HepG2 (cell line): ENCODE data around the gene HDDC2. TPM values are rescaled to one million over a fixed set of nuclear protein-coding genes. Genes with fewer than 3 reads are reported as not detected.

Experiments
- ATAC-seq: fragments of 200-7000 bp; cut with Tn5 transposase; 3 replicates; pipeline ENCODE4 v1.9.1; 2020; ENCODE audit warnings: mild to moderate bottlenecking, moderate library complexity
- BruUV-seq: library from RNA; stranded (reverse); fragments of 400-500 nt; replicated peaks from 2 replicates; lab custom pipeline; 2021; lab: Mats Ljungman, UMichigan
- CTCF ChIA-PET: fragments of 300-600 bp; formaldehyde crosslinking; extraction: SDS; loops from one replicate; lab custom pipeline; 2021; ENCODE audit warnings: low total read pairs, inconsistent platforms, low intra/inter-chr PET ratio; lab: Yijun Ruan, JAX
- POLR2A ChIA-PET: fragments of 350-600 bp; sonication (Branson Sonifier 250); formaldehyde crosslinking; loops from one replicate; lab custom pipeline; 2020; ENCODE audit warnings: antibody characterized with exemption, inconsistent platforms; lab: Yijun Ruan, JAX
- DNase-seq: peaks from one replicate; pipeline ENCODE4 v3.0.0-alpha.2; 2015; ENCODE audit warnings: low spot score
- FAIRE-seq: peaks from 3 replicates; lab custom pipeline; 2011; peaks lifted over from hg19 to GRCh38; lab: Jason Lieb, UNC
- H2AFZ ChIP-seq: one replicate; pipeline ENCODE4 v1.6.1; 2011; ENCODE audit warnings: low read length, inconsistent platforms
- H3K27ac ChIP-seq: fragments of 300-600 bp; 3 replicates; pipeline ENCODE4 v1.8.0; 2011; ENCODE audit warnings: mixed run types, mild to moderate bottlenecking, mixed read lengths, low read length, inconsistent platforms; ENCODE audit not compliant: insufficient read depth; ENCODE audit errors: extremely low read length
- H3K27me3 ChIP-seq, 2 experiments: fragments of 200-600 bp in 1 of 2; 2 replicates in 1 of 2; 3 replicates in 1 of 2; pipeline versions ENCODE4 v1.6.0 to v1.8.0; 2011; ENCODE audit warnings: low read length in 2 of 2, mild to moderate bottlenecking in 2 of 2, moderate library complexity in 2 of 2, inconsistent platforms in 1 of 2; ENCODE audit not compliant: insufficient read depth in 2 of 2, control insufficient read depth in 1 of 2
- H3K36me3 ChIP-seq, 2 experiments: fragments of 200-600 bp in 1 of 2; replicated peaks in 1 of 2; 2 replicates in 1 of 2; 3 replicates in 1 of 2; pipeline versions ENCODE4 v1.5.1 to v1.8.0; 2011; ENCODE audit warnings: low read length in 2 of 2, inconsistent platforms in 1 of 2; ENCODE audit not compliant: insufficient read depth in 2 of 2, control insufficient read depth in 1 of 2
- H3K4me1 ChIP-seq: 2 replicates; pipeline ENCODE4 v1.5.1; 2012; ENCODE audit warnings: low read length, inconsistent platforms; ENCODE audit not compliant: insufficient read depth
- H3K4me2 ChIP-seq: 2 replicates; pipeline ENCODE4 v1.6.0; 2011; ENCODE audit warnings: low read depth, low read length, inconsistent platforms
- H3K4me3 ChIP-seq, 3 experiments: fragments of 200-600 bp in 1 of 3; sonication (generic), shearing (Covaris generic) in 1 of 3; replicated peaks in 1 of 3; 2 replicates each; pipeline ENCODE4 v1.5.1; 2011 to 2016; ENCODE audit warnings: low read length in 3 of 3, inconsistent platforms in 2 of 3, low read depth in 2 of 3, mild to moderate bottlenecking in 2 of 3, control low read depth in 1 of 3, mixed read lengths in 1 of 3; ENCODE audit not compliant: insufficient read depth in 1 of 3
- H3K79me2 ChIP-seq: one replicate; pipeline ENCODE4 v1.6.1; 2011; ENCODE audit warnings: low read length, inconsistent platforms; ENCODE audit not compliant: insufficient read depth
- H3K9ac ChIP-seq: 2 replicates; pipeline ENCODE4 v1.6.0; 2011; ENCODE audit warnings: mild to moderate bottlenecking, low read depth, low read length, inconsistent platforms; ENCODE audit not compliant: insufficient read depth
- H3K9me3 ChIP-seq: 2 replicates; pipeline ENCODE4 v1.5.1; 2012; ENCODE audit warnings: mild to moderate bottlenecking, low read length
- H4K20me1 ChIP-seq: 2 replicates; pipeline ENCODE4 v1.6.0; 2011; ENCODE audit warnings: inconsistent platforms, mild to moderate bottlenecking, low read length, moderate library complexity; ENCODE audit not compliant: insufficient read depth
- CBFB ChIP-seq: sonication (generic); formaldehyde crosslinking; IDR thresholded peaks from 2 replicates; pipeline ENCODE4 v1.4.0; 2020; ENCODE audit warnings: missing genetic modification reagents
- CBX1 ChIP-seq: IDR thresholded peaks from one replicate; pipeline ENCODE4 v1.6.1; 2016; ENCODE audit warnings: antibody characterized with exemption, low read depth
- CHD4 ChIP-seq: fragments of 200-600 bp; sonication (generic); IDR thresholded peaks from 2 replicates; pipeline ENCODE4 v1.7.0; 2017; ENCODE audit warnings: mild to moderate bottlenecking, low read length, borderline replicate concordance
- FOXC1 ChIP-seq: sonication (generic); formaldehyde crosslinking; IDR thresholded peaks from 2 replicates; pipeline ENCODE4 v1.8.0; 2022; ENCODE audit warnings: mild to moderate bottlenecking, missing genetic modification reagents, borderline replicate concordance
- HNRNPK ChIP-seq: fragments of 200-400 bp; formaldehyde crosslinking; IDR thresholded peaks from 2 replicates; pipeline ENCODE4 v1.6.1; 2018; ENCODE audit warnings: low read length, low read depth, moderate library complexity, mild to moderate bottlenecking; ENCODE audit not compliant: poor library complexity, severe bottlenecking
- KLF15 ChIP-seq: sonication (generic); formaldehyde crosslinking; IDR thresholded peaks from 2 replicates; pipeline ENCODE4 v1.8.1; 2023; ENCODE audit warnings: borderline replicate concordance, mild to moderate bottlenecking, inconsistent platforms, missing genetic modification reagents, mixed read lengths
- NRL ChIP-seq: sonication (generic); formaldehyde crosslinking; IDR thresholded peaks from 2 replicates; pipeline ENCODE4 v1.5.0; 2020; ENCODE audit warnings: missing genetic modification reagents, mild to moderate bottlenecking, moderate library complexity, borderline replicate concordance
- SAFB2 ChIP-seq: sonication (generic); formaldehyde crosslinking; IDR thresholded peaks from 2 replicates; pipeline ENCODE4 v1.5.1; 2020; ENCODE audit warnings: missing genetic modification reagents, low read depth, mild to moderate bottlenecking, borderline replicate concordance
- SETDB1 ChIP-seq: sonication (generic); formaldehyde crosslinking; IDR thresholded peaks from 2 replicates; pipeline ENCODE4 v1.5.1; 2020; ENCODE audit warnings: missing genetic modification reagents, mild to moderate bottlenecking, borderline replicate concordance
- XRCC5 ChIP-seq: fragments of 200-400 bp; formaldehyde crosslinking; optimal IDR thresholded peaks from 2 replicates; pipeline ENCODE3; 2017; ENCODE audit warnings: mild to moderate bottlenecking, low read length
- ZKSCAN8 ChIP-seq: IDR thresholded peaks from 2 replicates; pipeline ENCODE4 v1.6.1; 2016; ENCODE audit warnings: borderline replicate concordance, missing genetic modification reagents, missing compliant biosample characterization
- ZNF264 ChIP-seq: sonication (generic); formaldehyde crosslinking; IDR thresholded peaks from 2 replicates; pipeline ENCODE4 v1.4.0; 2020; ENCODE audit warnings: missing genetic modification reagents
- ZNF781 ChIP-seq: sonication (generic); formaldehyde crosslinking; IDR thresholded peaks from 2 replicates; pipeline ENCODE4 v1.5.1; 2020; ENCODE audit warnings: borderline replicate concordance, mild to moderate bottlenecking, missing genetic modification reagents; ENCODE audit errors: not compliant biosample characterization
- WGBS: methylation state at CpG from one replicate; pipeline ENCODE4 v1.1.6; 2017; ENCODE audit warnings: low lambda C conversion rate; 5-methylcytosine and 5-hydroxymethylcytosine counted together
- in situ Hi-C: cut with HindIII; loops from 2 replicates; pipeline ENCODE4 v1.10.0; 2017; ENCODE audit warnings: low pct_unique_long_range_greater_than_20kb; ENCODE audit not compliant: extremely low pct_ligation_motif_present
- intact Hi-C: fragments of 100-400 bp; cut with micrococcal nuclease; formaldehyde crosslinking; loops from one replicate; pipeline ENCODE4 v1.10.0; 2022; ENCODE audit not compliant: unreplicated experiment
- polyA plus RNA-seq, 8 experiments: library from polyadenylated mRNA; depleted of rRNA in 3 of 8; stranded (reverse) in 7 of 8; unstranded in 1 of 8; fragments of >200 nt; fragmentation: Illumina TruSeq in 4 of 8; extraction: Trizol in 4 of 8; gene quantifications; 2 replicates each; pipeline versions ENCODE4 v1.2.1 to v1.2.3, GENCODE V29; 2011 to 2016; ENCODE audit warnings: low read depth in 4 of 8, missing spikeins in 1 of 8, mixed read lengths in 1 of 8; ENCODE audit not compliant: insufficient read depth in 1 of 8
- total RNA-seq, 5 experiments: library from RNA; depleted of rRNA; stranded (reverse); fragments of >200 nt; fragmentation: Illumina TruSeq; extraction: Trizol; gene quantifications; 2 replicates each; pipeline ENCODE4 v1.2.3, GENCODE V29; 2016; ENCODE audit warnings: low read depth in 1 of 5
- TF ChIP-seq, protein P1 (sequence below): sonication (generic); formaldehyde crosslinking; IDR thresholded peaks from 2 replicates; pipeline ENCODE4 v1.4.0; 2020; ENCODE audit warnings: missing genetic modification reagents, borderline replicate concordance
- TF ChIP-seq, protein P2 (sequence below): sonication (generic); formaldehyde crosslinking; conservative IDR thresholded peaks from 2 replicates; pipeline ENCODE4 v1.4.0; 2020; ENCODE audit warnings: missing genetic modification reagents
- TF ChIP-seq, protein P3 (sequence below): sonication (generic); formaldehyde crosslinking; IDR thresholded peaks from 2 replicates; pipeline ENCODE4 v1.4.0; 2020; ENCODE audit warnings: missing genetic modification reagents

The HDDC2 gene
- total and polyA plus RNA-seq, 2 of the 13 experiments (the other 11 are each of a cell fraction or from before 2014, with no cell fraction given) = 76.7 to 78.7 TPM

- no peaks in the 10 kb centered on the region for H3K4me1 ChIP-seq
- H3K36me3 ChIP-seq = peaks cover 2 to 16% of the 10 kb centered on the region in 2 experiments; a peak in 2 of 5 replicates
- no TSS peak for BruUV-seq
- no peaks in the 10 kb centered on the region for H3K27me3 ChIP-seq
- FAIRE-seq (no peak), ATAC-seq (no peak), DNase-seq (no peak)
- no peak overlapping the region for H2AFZ ChIP-seq
- H3K4me3 ChIP-seq = no peak overlapping the region
- peaks cover 10% of the 10 kb centered on the region; the same call in 1 of the 2 replicates for H3K9me3 ChIP-seq
- ChIA-PET CTCF (no interaction called here), POLR2A (no interaction called here)
- H3K27ac ChIP-seq = no peak overlapping the region
- in situ Hi-C loops (no loop called here), intact Hi-C loops (no loop called here)
- no peak overlapping the region for H3K9ac ChIP-seq
- H3K4me2 ChIP-seq = no peak overlapping the region
- H4K20me1 ChIP-seq = no peaks in the 10 kb centered on the region; the same call in 1 of the 2 replicates
- 95% methylated on average over 1 of the region's 1 CpG for WGBS
- no peaks in the 10 kb centered on the region for H3K79me2 ChIP-seq
- TF ChIP-seq, protein P1, sequence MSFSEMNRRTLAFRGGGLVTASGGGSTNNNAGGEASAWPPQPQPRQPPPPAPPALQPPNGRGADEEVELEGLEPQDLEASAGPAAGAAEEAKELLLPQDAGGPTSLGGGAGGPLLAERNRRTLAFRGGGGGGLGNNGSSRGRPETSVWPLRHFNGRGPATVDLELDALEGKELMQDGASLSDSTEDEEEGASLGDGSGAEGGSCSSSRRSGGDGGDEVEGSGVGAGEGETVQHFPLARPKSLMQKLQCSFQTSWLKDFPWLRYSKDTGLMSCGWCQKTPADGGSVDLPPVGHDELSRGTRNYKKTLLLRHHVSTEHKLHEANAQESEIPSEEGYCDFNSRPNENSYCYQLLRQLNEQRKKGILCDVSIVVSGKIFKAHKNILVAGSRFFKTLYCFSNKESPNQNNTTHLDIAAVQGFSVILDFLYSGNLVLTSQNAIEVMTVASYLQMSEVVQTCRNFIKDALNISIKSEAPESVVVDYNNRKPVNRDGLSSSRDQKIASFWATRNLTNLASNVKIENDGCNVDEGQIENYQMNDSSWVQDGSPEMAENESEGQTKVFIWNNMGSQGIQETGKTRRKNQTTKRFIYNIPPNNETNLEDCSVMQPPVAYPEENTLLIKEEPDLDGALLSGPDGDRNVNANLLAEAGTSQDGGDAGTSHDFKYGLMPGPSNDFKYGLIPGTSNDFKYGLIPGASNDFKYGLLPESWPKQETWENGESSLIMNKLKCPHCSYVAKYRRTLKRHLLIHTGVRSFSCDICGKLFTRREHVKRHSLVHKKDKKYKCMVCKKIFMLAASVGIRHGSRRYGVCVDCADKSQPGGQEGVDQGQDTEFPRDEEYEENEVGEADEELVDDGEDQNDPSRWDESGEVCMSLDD (CRISPR knock-in tag) = no peak
- TF ChIP-seq SAFB2 (CRISPR knock-in tag) (no peak), ZNF264 (CRISPR knock-in tag) (no peak), SETDB1 (CRISPR knock-in tag) (no peak), XRCC5 (no peak), ZKSCAN8 (no peak), HNRNPK (no peak), FOXC1 (CRISPR knock-in tag) (no peak), CBFB (CRISPR knock-in tag) (no peak), ZNF781 (CRISPR knock-in tag) (no peak), NRL (CRISPR knock-in tag) (no peak), CBX1 (no peak), CHD4 (no peak), KLF15 (no peak)
- TF ChIP-seq, protein P2, sequence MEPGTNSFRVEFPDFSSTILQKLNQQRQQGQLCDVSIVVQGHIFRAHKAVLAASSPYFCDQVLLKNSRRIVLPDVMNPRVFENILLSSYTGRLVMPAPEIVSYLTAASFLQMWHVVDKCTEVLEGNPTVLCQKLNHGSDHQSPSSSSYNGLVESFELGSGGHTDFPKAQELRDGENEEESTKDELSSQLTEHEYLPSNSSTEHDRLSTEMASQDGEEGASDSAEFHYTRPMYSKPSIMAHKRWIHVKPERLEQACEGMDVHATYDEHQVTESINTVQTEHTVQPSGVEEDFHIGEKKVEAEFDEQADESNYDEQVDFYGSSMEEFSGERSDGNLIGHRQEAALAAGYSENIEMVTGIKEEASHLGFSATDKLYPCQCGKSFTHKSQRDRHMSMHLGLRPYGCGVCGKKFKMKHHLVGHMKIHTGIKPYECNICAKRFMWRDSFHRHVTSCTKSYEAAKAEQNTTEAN (CRISPR knock-in tag) = no peak
- TF ChIP-seq, protein P3, sequence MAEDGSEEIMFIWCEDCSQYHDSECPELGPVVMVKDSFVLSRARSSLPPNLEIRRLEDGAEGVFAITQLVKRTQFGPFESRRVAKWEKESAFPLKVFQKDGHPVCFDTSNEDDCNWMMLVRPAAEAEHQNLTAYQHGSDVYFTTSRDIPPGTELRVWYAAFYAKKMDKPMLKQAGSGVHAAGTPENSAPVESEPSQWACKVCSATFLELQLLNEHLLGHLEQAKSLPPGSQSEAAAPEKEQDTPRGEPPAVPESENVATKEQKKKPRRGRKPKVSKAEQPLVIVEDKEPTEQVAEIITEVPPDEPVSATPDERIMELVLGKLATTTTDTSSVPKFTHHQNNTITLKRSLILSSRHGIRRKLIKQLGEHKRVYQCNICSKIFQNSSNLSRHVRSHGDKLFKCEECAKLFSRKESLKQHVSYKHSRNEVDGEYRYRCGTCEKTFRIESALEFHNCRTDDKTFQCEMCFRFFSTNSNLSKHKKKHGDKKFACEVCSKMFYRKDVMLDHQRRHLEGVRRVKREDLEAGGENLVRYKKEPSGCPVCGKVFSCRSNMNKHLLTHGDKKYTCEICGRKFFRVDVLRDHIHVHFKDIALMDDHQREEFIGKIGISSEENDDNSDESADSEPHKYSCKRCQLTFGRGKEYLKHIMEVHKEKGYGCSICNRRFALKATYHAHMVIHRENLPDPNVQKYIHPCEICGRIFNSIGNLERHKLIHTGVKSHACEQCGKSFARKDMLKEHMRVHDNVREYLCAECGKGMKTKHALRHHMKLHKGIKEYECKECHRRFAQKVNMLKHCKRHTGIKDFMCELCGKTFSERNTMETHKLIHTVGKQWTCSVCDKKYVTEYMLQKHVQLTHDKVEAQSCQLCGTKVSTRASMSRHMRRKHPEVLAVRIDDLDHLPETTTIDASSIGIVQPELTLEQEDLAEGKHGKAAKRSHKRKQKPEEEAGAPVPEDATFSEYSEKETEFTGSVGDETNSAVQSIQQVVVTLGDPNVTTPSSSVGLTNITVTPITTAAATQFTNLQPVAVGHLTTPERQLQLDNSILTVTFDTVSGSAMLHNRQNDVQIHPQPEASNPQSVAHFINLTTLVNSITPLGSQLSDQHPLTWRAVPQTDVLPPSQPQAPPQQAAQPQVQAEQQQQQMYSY (CRISPR knock-in tag) = no peak
Observed at GRCh38 chr6:125285936-125286335, 15.8 kb downstream of the HDDC2 start.
